Measurements from ENCODE around the gene TRIM75.

TRIM75 gene

DNA sequence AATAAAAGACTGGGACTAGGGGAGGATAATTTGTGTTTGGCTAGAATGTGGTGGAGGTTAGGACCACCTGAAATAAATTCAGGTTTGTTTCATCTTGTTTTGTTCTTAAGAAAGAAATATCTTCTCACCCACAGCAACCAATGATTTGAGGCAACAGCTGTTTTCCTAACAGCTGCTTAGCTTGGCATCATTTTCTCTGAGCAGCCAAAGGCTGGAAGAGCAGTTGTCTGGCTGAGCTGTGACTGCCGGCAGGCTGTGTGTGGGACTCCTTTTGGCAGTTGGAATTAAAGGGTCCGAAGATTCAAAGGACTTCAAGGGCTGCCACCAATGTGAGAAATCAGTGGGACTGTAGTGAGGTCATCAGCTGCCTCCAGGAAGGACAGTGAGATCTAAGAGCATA, 5.0 kb downstream of the TRIM75 start:
- Histone ChIP-seq H3K9ac (ENCODE audit: low read length) (no peak overlapping the region), H3K27me3 (ENCODE audit: insufficient read depth, low read length) (no peaks in the 10 kb centered on the region), H3K36me3 (ENCODE audit: insufficient read depth, low read length) (no peaks in the 10 kb centered on the region), H3K4me3 (ENCODE audit: low read depth, low read length, poor library complexity, severe bottlenecking) (no peak overlapping the region), H2AFZ (ENCODE audit: low read length) (no peak overlapping the region), H4K20me1 (ENCODE audit: insufficient read depth, low read length) (no peaks in the 10 kb centered on the region), H3K4me1 (ENCODE audit: insufficient read depth, low read length, severe bottlenecking) (no peaks in the 10 kb centered on the region), H3K27ac (ENCODE audit: low read depth, low read length, poor library complexity, severe bottlenecking) (no peak overlapping the region), H3K4me2 (ENCODE audit: low read length) (no peak overlapping the region), H3K79me2 (ENCODE audit: insufficient read depth, low read length) (no peaks in the 10 kb centered on the region), H3K9me3 (ENCODE audit: low read length) (no peaks in the 10 kb centered on the region), H3F3A (ENCODE audit: insufficient read depth, low read length) (no peaks in the 10 kb centered on the region), H3K9me2 (ENCODE audit: low read depth, low read length) (no peaks in the 10 kb centered on the region)
- no peak for TF ChIP-seq EZH2 (IDR thresholded peaks at IDR 0.05; ENCODE audit: borderline replicate concordance, low read length)
- TF ChIP-seq, protein P1, sequence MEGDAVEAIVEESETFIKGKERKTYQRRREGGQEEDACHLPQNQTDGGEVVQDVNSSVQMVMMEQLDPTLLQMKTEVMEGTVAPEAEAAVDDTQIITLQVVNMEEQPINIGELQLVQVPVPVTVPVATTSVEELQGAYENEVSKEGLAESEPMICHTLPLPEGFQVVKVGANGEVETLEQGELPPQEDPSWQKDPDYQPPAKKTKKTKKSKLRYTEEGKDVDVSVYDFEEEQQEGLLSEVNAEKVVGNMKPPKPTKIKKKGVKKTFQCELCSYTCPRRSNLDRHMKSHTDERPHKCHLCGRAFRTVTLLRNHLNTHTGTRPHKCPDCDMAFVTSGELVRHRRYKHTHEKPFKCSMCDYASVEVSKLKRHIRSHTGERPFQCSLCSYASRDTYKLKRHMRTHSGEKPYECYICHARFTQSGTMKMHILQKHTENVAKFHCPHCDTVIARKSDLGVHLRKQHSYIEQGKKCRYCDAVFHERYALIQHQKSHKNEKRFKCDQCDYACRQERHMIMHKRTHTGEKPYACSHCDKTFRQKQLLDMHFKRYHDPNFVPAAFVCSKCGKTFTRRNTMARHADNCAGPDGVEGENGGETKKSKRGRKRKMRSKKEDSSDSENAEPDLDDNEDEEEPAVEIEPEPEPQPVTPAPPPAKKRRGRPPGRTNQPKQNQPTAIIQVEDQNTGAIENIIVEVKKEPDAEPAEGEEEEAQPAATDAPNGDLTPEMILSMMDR (IDR thresholded peaks at IDR 0.05; ENCODE audit: low read length), result no peak

GRCh38 chr4:165059386-165059785, 5.7 kb downstream of the TRIM75 start:
- Histone ChIP-seq H3K9ac (ENCODE audit: low read length) (no peak overlapping the region), H3K27ac (ENCODE audit: low read depth, low read length, poor library complexity, severe bottlenecking) (no peak overlapping the region), H3K79me2 (ENCODE audit: insufficient read depth, low read length) (no peaks in the 10 kb centered on the region), H3K36me3 (ENCODE audit: insufficient read depth, low read length) (no peaks in the 10 kb centered on the region), H4K20me1 (ENCODE audit: insufficient read depth, low read length) (no peaks in the 10 kb centered on the region), H3K27me3 (ENCODE audit: insufficient read depth, low read length) (no peaks in the 10 kb centered on the region), H3K9me3 (ENCODE audit: low read length) (no peaks in the 10 kb centered on the region), H3F3A (ENCODE audit: insufficient read depth, low read length) (no peaks in the 10 kb centered on the region), H3K9me2 (ENCODE audit: low read depth, low read length) (no peaks in the 10 kb centered on the region), H3K4me2 (ENCODE audit: low read length) (no peak overlapping the region), H3K4me1 (ENCODE audit: insufficient read depth, low read length, severe bottlenecking) (no peaks in the 10 kb centered on the region), H3K4me3 (ENCODE audit: low read depth, low read length, poor library complexity, severe bottlenecking) (no peak overlapping the region), H2AFZ (ENCODE audit: low read length) (no peak overlapping the region)
- TF ChIP-seq, protein P1 (IDR thresholded peaks at IDR 0.05; ENCODE audit: low read length), result no peak
- TF ChIP-seq EZH2 (IDR thresholded peaks at IDR 0.05; ENCODE audit: borderline replicate concordance, low read length), result no peak

GRCh38 chr4:165060938-165061337, 7.3 kb downstream of the TRIM75 start:
- Histone ChIP-seq H3K9me3 (ENCODE audit: low read length) (no peaks in the 10 kb centered on the region), H3K36me3 (ENCODE audit: insufficient read depth, low read length) (no peaks in the 10 kb centered on the region), H4K20me1 (ENCODE audit: insufficient read depth, low read length) (no peaks in the 10 kb centered on the region), H3K9me2 (ENCODE audit: low read depth, low read length) (no peaks in the 10 kb centered on the region), H3K4me2 (ENCODE audit: low read length) (no peak overlapping the region), H3K79me2 (ENCODE audit: insufficient read depth, low read length) (no peaks in the 10 kb centered on the region), H3K4me1 (ENCODE audit: insufficient read depth, low read length, severe bottlenecking) (no peaks in the 10 kb centered on the region), H3K27me3 (ENCODE audit: insufficient read depth, low read length) (no peaks in the 10 kb centered on the region), H2AFZ (ENCODE audit: low read length) (no peak overlapping the region), H3K4me3 (ENCODE audit: low read depth, low read length, poor library complexity, severe bottlenecking) (no peak overlapping the region), H3K9ac (ENCODE audit: low read length) (no peak overlapping the region), H3F3A (ENCODE audit: insufficient read depth, low read length) (no peaks in the 10 kb centered on the region), H3K27ac (ENCODE audit: low read depth, low read length, poor library complexity, severe bottlenecking) (no peak overlapping the region)
- no peak for TF ChIP-seq EZH2 (IDR thresholded peaks at IDR 0.05; ENCODE audit: borderline replicate concordance, low read length)
- TF ChIP-seq, protein P1 (IDR thresholded peaks at IDR 0.05; ENCODE audit: low read length), result peak; percentile 41

All from OCI-LY1 (cell line).